ENCODE results near the gene PDZD4.

Gene PDZD4

GRCh38 chrX:153813161-153813560 lies 17.2 kb downstream of the PDZD4 start:
- DNase-seq (ENCODE audit: low spot score): no peak

- no peak for DNase-seq (ENCODE audit: low spot score)
These were observed 18.1 kb downstream of the PDZD4 start for GRCh38 chrX:153812220-153812619.

- no peak for DNase-seq (ENCODE audit: low spot score)
These were observed 22.4 kb downstream of the PDZD4 start for GRCh38 chrX:153807976-153808375.

GRCh38 chrX:153806999-153807575 lies 23.3 kb downstream of the PDZD4 start:
- DNase-seq (ENCODE audit: low spot score): no peak

GRCh38 chrX:153805436-153805835 lies 24.9 kb downstream of the PDZD4 start:
- no peak for DNase-seq (ENCODE audit: low spot score)

- DNase-seq (ENCODE audit: low spot score): no peak
These were observed 25.7 kb downstream of the PDZD4 start for GRCh38 chrX:153804621-153805020.

GRCh38 chrX:153804100-153804595 lies 26.2 kb downstream of the PDZD4 start:
- no peak for DNase-seq (ENCODE audit: low spot score)

- no peak for DNase-seq (ENCODE audit: low spot score)
These were observed 26.9 kb downstream of the PDZD4 start for GRCh38 chrX:153803211-153804099.

- no peak for DNase-seq (ENCODE audit: low spot score)
These were observed 27.8 kb downstream of the PDZD4 start for GRCh38 chrX:153802513-153803045.

- no peak for DNase-seq (ENCODE audit: low spot score)
These were observed 28.7 kb downstream of the PDZD4 start for GRCh38 chrX:153801669-153802068.

GRCh38 chrX:153800746-153801145 lies 29.6 kb downstream of the PDZD4 start:
- DNase-seq (ENCODE audit: low spot score): no peak

GRCh38 chrX:153800177-153800722 lies 30.1 kb downstream of the PDZD4 start:
- no peak for DNase-seq (ENCODE audit: low spot score)

GRCh38 chrX:153799326-153799725 lies 31.0 kb downstream of the PDZD4 start:
- DNase-seq (ENCODE audit: low spot score): no peak

- no peak for DNase-seq (ENCODE audit: low spot score)
These were observed 32.8 kb downstream of the PDZD4 start for GRCh38 chrX:153797415-153798015.

GRCh38 chrX:153794897-153795816 lies 35.2 kb downstream of the PDZD4 start:
- no peak for DNase-seq (ENCODE audit: low spot score)

GRCh38 chrX:153794018-153794896 lies 36.1 kb downstream of the PDZD4 start, which contains the start of the genes IDH3G and SSR4:
TSS of gene IDH3G (minus strand) at chrX:153794375. CDS start at chrX:153794326, 49 bp downstream.
TSS of gene SSR4 (plus strand) at chrX:153794668. CDS start at chrX:153794688, 20 bp downstream.
- DNase-seq (ENCODE audit: low spot score): peak; percentile 93

- DNase-seq (ENCODE audit: low spot score): no peak
These were observed 37.1 kb downstream of the PDZD4 start for GRCh38 chrX:153793291-153793690.

- DNase-seq (ENCODE audit: low spot score): no peak
These were observed 38.0 kb downstream of the PDZD4 start for GRCh38 chrX:153792368-153792767.

- no peak for DNase-seq (ENCODE audit: low spot score)
These were observed 39.1 kb downstream of the PDZD4 start for GRCh38 chrX:153791104-153791852.
